LNCaP clone FGC (cell line): ENCODE data around the gene EOMES.

Experiments used
- DNase-seq: peaks from one replicate; pipeline ENCODE4 v3.0.0-alpha.2; 2011; ENCODE audit warnings: low read depth
- H3K4me3 ChIP-seq: 2 replicates; pipeline ENCODE4 v1.5.1; 2011; ENCODE audit warnings: mild to moderate bottlenecking, low read depth, low read length, control low read depth
- TF ChIP-seq, protein P1 (sequence below): IDR thresholded peaks from 2 replicates; pipeline ENCODE4 v1.5.1; 2012; ENCODE audit warnings: mild to moderate bottlenecking; ENCODE audit not compliant: control insufficient read depth, insufficient read depth; ENCODE audit errors: extremely low read depth

The EOMES gene

DNA sequence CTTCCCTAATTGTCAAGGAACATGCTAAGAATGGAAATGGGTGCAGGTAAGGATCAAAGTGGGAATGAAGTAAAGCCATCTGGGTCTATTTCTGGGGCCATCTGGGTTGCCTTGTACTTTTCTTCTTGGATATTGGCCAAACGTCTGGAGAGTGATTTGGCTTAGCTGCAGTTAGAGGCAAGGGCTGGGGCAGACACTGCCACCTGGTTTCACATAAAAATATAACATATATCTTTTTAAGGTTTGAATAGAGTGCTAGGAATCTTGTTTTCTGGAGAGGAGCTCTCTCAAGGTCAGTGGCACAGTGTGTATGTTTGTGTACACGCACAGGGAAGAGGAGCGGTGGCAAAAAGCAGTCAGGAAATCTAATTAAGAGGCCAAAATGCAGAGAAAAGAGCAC is 24.7 kb upstream of the EOMES start:
- TF ChIP-seq, protein P1, sequence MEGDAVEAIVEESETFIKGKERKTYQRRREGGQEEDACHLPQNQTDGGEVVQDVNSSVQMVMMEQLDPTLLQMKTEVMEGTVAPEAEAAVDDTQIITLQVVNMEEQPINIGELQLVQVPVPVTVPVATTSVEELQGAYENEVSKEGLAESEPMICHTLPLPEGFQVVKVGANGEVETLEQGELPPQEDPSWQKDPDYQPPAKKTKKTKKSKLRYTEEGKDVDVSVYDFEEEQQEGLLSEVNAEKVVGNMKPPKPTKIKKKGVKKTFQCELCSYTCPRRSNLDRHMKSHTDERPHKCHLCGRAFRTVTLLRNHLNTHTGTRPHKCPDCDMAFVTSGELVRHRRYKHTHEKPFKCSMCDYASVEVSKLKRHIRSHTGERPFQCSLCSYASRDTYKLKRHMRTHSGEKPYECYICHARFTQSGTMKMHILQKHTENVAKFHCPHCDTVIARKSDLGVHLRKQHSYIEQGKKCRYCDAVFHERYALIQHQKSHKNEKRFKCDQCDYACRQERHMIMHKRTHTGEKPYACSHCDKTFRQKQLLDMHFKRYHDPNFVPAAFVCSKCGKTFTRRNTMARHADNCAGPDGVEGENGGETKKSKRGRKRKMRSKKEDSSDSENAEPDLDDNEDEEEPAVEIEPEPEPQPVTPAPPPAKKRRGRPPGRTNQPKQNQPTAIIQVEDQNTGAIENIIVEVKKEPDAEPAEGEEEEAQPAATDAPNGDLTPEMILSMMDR = no peak
- no peak for DNase-seq

DNA sequence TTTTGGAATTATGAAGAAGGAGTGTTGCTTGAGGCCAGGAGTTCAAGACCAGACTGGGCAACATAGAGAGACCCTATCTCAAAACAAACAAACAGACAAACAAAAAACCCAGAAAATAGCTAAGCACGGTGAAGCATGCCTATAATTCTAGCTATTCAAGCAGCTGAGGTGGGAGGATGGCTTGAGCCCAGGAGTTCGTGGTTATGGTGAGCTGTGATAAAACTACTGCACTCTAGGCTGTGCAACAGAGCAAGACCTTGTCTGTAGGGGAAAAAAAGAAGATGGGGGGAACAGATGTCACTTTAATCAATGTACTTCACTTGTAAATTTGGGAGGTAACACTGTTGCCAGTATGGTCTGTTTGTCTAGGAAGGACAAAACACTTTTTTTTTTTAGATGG is 18.7 kb upstream of the EOMES start:
- no peak overlapping the region for H3K4me3 ChIP-seq
- TF ChIP-seq, protein P1 = no peak
- no peak for DNase-seq

More for the DNA sequence above, 24.7 kb upstream of the EOMES start:
- no peak overlapping the region for H3K4me3 ChIP-seq

GRCh38 chr3:27737091-27737490 is 15.0 kb upstream of the EOMES start:
- DNase-seq = no peak
- no peak overlapping the region for H3K4me3 ChIP-seq
- TF ChIP-seq, protein P1 = no peak

DNA sequence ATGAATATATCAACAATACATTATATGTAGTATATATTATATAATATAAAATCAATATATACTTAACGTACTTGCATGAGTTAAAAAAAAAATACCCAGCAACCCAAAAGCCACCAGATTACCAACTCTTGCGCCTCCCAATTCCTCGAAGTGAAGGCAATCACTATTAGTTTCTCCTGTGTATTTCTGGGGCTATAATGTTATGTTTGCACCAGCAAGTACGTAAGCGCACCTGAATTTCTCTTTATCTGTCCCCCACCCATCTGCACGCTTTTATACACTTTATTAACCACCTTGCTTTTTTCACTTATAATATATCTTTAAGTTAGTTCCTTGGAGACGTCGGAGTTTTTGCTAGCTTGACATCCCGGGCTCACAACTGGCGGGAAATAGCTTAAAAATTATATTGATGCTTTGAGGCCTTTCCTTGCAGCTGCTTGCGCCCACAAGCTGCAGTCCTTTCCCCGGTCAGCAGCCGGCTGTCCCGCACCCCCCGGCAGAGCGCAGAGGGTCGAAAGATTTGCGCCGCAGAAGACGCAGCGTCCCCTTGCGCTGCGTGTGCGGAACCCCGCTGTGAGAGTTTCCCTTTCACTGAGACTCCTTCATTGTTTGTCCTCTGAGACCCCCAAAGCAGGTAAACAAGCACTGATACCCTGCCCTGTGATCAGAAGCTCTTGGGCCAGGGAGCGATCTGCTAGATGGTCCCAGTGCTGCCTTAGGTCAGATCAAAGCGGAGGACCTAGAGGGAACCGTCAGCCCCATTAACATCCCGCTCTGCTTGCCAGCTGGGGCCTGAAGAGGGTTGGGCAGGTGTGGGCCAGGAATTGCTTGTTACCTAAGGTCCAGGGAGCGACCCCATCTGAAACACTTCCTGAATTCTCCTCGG is 8.9 kb upstream of the EOMES start:
- TF ChIP-seq, protein P1 = no peak
- H3K4me3 ChIP-seq = no peak overlapping the region
- no peak for DNase-seq

DNA sequence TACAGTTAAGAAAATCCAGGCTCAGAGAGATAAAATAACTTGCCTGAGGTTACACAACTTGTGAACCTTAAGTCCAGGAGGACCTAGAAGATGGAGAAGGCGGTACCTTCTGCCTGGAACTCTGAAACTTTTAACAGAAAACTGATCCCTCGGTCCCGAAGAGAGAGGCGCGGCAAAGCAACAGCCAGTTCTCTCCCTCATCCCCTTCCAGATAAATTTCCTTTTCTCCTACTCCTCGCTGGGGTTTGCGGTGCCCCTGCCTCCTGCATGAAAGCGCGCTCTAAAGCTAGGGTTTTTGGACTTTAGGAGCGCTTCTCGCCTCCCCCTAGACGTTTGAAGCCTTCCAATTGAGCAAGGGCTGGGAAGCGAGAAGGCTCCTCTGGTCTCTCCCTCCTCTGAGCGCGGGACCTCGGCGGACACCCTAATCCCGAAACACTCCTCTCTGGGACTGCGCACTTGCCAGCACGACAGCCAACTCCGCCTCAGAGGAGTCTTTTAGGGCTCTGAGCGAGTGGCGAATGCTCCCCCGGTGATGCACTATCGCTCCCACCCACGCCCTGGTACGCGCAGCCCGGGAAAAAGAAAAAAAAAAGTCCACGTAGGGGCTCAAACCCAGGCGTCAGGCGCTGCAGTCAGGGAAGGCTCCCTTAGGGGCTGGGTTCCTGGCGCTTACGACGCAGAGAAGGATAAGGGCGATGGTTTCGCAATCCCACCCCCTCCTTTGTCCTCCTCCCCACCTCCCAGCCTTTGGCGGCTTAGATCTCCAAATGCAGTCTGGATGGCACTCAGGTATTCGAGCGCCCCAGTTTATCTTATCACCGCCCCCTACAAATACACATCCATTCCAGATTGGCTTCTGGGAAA is 7.9 kb upstream of the EOMES start:
- no peak overlapping the region for H3K4me3 ChIP-seq
- TF ChIP-seq, protein P1 = no peak
- no peak for DNase-seq

- DNase-seq = no peak
- H3K4me3 ChIP-seq = no peak overlapping the region
Observed at GRCh38 chr3:27729325-27729724, 7.2 kb upstream of the EOMES start.

More at GRCh38 chr3:27729325-27729724, 7.2 kb upstream of the EOMES start:
- TF ChIP-seq, protein P1 = no peak
